HG03139 (cell line): Measurements from ENCODE around the gene GPR33.

Experiments used
- ATAC-seq: cut with Tn5 transposase; IDR thresholded peaks from one replicate; pipeline ENCODE4 v1.9.1; 2021; ENCODE audit not compliant: unreplicated experiment

The GPR33 gene, protein sequence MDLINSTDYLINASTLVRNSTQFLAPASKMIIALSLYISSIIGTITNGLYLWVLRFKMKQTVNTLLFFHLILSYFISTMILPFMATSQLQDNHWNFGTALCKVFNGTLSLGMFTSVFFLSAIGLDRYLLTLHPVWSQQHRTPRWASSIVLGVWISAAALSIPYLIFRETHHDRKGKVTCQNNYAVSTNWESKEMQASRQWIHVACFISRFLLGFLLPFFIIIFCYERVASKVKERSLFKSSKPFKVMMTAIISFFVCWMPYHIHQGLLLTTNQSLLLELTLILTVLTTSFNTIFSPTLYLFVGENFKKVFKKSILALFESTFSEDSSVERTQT

DNA sequence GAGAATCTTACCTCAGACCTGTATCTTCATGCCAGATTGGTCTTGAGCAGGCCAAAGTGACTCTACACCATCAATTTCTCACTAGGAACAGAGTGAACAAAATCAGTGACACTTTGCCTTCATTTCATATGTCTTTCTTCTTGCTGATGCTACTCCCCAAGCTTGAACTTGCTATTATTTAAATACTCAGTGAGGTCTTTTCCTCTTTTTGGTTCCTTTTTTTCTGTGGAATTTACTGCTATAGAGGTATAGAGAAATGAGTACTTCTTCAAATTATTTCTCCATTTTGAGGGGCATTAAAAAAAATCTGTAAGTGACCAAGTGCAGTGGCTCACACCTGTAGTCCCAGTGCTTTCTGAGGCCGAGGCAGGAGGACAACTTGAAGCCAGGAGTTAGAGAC, at the start of gene GPR33:
Gene GPR33, minus strand, starts transcription at position 154 of the 400 bp plus-strand sequence. CDS start 4,074 bp downstream, outside the sequence.
- ATAC-seq: no peak

DNA sequence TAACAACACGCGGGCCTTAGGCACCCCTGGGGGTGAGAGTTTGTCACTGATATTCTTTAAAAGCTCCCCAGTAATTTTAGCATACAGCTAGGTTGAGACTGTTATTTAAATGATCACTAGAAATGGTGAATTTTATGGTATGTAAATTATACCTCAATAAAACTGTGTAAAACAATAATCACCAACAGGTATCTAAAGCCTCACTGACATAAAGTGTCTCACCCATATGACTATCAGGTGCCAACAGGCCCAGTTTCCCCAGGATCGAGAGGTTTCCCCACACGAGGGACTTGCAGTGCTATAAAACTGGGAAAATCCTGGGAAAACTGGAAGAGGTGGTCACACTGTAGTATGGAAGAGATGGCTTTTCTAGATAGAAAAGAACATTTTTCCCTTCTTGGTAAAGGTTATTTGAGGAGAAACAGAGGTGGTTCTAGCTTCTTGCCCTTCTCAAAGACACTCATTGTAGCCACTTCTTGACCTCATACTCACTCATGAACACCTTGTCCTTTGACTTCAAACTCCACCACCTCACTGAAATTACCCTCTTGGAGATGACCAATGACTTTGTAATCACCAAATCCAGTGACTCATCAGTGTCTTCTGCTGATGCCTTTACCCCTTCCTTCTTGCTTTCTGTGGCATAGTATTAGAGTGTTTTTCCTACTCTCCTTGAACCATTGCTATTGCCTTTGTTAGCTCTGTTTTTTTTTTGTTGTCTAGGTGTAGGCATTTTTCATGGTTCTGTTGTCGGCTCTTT, 48.5 kb upstream of the GPR33 start:
- no peak for ATAC-seq

GRCh38 chr14:31530136-31530535, 42.3 kb upstream of the GPR33 start:
- ATAC-seq: no peak

- no peak for ATAC-seq
These were observed 41.2 kb upstream of the GPR33 start for GRCh38 chr14:31529053-31529452.

DNA sequence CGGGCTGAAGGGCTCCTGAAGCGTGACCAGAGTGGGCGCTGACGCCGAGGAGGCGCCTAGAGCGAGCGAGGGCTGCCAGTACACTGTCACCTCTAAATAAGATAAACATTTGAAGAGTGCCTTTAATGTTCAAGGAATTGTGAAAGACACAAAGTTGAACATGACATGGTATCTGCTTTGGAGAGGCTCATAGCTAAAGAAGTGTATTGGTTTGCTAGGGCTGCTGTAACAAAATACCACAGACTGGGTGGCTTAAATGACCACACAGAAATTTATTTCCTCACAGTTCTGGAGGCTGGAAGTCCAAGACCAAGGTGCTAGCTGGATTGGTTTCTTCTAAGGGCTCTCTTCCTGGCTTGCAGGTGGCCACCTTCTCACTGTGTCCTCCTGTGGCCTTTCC, 39.7 kb upstream of the GPR33 start:
- no peak for ATAC-seq

- no peak for ATAC-seq
These were observed 39.2 kb upstream of the GPR33 start for GRCh38 chr14:31527087-31527486.

DNA sequence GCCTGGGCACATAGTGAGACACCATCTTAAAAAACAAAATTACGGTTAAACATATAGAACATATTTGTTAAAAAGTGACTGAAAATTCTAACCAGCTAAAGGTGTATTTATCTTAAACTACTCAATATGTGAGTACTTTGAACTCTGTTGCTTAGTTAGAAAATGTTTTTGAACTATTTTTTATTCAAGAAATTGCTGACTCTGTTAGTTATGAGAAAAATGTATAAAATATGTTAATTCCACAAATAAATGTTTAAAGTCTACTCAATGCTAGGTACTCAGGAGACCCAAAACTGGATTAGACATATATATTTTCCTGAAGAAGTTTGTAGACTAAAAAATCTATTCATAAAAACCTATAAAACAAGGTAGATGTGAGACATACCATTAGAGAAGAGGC, 23.0 kb upstream of the GPR33 start:
- ATAC-seq: no peak

- no peak for ATAC-seq
These were observed 22.4 kb upstream of the GPR33 start for GRCh38 chr14:31510222-31510621.

GRCh38 chr14:31508135-31508534, 20.3 kb upstream of the GPR33 start:
- ATAC-seq: no peak

DNA sequence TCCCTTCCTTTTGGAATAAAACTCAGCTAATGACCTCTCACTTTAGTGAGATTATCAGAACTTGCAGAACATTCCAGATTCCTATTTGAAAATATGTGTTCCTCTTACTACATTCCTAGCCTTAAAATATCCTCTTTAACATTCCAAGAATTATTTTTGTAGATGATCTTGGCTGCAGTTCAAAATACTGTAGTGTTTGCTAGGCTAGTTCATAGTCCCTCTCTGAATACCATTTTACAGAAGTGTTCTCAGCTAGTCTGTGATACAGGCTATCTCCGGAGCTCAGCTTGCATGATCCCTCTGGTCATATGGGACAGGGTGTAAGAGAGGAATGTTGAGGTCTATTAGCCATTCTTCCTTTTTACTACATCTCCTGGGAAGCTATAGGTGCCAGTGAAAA, 17.6 kb upstream of the GPR33 start:
- ATAC-seq: no peak

DNA sequence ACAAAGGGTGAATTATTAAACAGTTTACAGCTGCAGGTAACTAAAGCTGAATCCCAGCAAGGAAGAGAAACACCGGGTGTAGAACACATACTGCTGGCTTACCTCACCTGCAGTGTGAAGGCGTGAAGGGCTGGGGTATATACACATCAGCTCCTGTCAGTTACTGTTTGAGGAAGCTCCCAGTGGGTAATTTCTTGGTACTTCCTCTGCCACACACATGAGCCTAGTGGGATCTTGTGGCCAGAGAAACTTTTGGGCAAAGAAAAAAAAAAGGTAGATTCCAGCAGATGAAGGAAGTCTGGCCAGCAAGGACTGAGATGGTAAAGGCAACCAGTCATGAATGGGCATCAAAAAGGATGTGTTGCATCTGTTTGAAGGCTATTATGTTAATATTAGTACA, 14.0 kb upstream of the GPR33 start:
- ATAC-seq: no peak

- ATAC-seq: no peak
These were observed 5.1 kb upstream of the GPR33 start for GRCh38 chr14:31492759-31493498.

GRCh38 chr14:31489691-31490090, 1.9 kb upstream of the GPR33 start:
- ATAC-seq: no peak

GRCh38 chr14:31486764-31487163, 1.1 kb downstream of the GPR33 start:
- ATAC-seq: no peak

- no peak for ATAC-seq
These were observed 3.1 kb downstream of the GPR33 start for GRCh38 chr14:31484754-31485153.

DNA sequence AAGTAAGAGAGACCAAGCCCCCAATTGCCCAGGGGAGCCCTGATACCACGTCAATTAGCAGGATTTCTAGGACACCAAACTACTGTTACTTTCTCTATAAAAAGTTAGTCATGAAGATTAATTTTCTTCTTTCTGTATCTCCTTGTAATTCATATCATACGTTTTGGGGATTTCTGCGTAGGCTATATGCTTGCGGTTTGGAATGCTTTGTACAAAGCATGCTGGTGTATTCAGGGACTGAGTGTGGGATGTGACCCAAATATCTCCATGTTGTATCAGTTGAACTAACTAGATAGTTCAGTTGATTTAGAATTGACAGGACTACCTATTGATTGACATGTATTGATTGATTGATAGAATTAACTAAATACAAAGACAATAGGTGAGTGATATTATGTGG, 7.7 kb downstream of the GPR33 start:
- no peak for ATAC-seq

- ATAC-seq: no peak
These were observed 8.8 kb downstream of the GPR33 start for GRCh38 chr14:31479027-31479426.

DNA sequence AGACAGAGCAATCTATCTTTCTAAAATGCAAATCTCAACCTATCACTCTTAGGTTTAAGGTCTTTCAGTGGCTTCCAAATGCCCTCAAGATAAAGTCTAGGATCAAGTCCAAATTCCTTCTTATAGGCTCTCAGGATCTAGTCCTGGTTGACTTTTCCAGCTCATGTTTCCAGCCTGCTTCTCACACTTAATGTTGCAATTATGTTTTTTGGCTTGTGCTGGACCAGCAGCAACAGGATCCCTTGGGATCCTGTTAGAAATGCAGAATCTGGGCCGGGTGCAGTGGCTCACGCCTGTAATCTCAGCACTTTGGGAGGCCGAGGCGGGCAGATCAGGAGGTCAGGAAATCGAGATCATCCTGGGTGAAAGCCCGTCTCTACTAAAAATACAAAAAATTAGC, 10.6 kb downstream of the GPR33 start:
- ATAC-seq: no peak

GRCh38 chr14:31476131-31476866, 11.5 kb downstream of the GPR33 start:
- ATAC-seq: no peak

GRCh38 chr14:31466554-31466953, 21.3 kb downstream of the GPR33 start:
- no peak for ATAC-seq

- no peak for ATAC-seq
These were observed 22.7 kb downstream of the GPR33 start for GRCh38 chr14:31465111-31465510.
